GM19240 (cell line): ENCODE results near the gene PLCH2.

Source experiments
- DNase-seq: peaks from one replicate; pipeline ENCODE4 v3.0.0; 2011; ENCODE audit warnings: low spot score; ENCODE audit not compliant: insufficient read length

The PLCH2 gene

DNA sequence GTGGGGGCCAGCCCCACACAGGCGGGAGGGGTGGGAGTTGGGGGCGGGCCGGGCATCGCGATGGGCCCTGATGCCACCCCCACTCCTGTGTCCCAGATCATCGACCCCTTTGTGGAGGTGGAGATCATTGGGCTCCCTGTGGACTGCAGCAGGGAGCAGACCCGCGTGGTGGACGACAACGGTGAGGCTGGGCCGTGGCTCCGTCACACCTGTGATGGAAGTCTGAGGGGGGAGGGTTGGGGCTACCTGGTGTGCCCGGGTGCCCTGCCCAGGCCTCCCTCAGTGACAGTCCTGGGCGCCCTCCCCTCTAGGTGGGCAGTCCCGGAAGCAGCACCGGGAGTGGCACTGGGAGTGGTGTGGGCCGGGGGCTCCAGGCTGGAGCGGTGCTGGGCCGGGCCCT, 22.6 kb downstream of the PLCH2 start:
- DNase-seq = no peak

DNA sequence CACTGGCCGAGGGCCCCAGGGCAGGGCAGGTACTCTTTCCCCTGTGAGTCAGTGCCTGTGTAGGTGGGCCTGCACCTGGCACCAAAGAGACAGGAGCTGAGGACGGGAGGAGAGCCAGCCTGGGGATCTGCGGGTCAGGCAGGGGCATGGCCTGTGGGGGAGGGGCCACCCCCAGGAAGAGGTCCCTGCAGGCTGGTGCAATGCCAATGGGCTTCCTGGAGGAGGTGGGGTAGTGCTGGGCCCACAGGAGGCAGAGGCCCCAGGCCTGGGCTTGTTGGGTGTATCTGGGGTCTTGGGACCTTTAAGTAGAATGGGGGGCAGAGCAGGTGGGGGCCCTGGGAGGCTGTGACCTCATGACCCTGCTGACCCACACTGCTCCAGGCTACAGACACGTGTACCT, 23.2 kb downstream of the PLCH2 start:
- DNase-seq = no peak

DNA sequence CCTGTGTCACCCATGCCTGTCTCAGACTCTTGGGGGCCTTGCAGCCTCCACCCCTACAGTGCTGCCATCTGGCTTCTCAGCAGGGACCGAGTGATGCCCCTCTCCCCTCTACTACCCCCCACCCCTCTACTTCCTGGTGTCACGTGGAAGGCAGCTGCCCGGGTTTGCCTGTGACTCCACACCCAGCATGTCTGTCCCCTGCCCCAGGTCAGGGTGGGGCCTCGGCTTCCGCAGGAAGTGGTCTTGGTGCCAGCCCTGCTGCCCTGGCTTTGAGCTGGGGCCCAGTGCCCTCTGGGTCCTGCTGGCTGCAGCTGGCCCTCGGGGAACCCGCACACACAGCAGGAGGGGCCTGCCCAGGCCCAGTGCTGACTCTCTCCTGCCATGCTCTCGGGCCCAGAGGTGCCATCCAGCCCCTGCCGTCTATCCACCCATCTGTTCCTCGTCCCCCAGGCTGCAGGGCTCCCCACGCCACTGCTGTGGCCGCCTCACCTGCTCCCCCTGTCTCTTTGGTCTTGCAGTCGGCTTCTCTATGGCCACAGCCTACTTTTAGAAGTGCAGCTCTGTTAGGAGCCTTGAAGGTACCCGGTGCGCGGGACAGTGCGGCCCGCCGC, 24.0 kb downstream of the PLCH2 start:
- DNase-seq = no peak

GRCh38 chr1:2501041-2501819, 25.1 kb downstream of the PLCH2 start:
- no peak for DNase-seq

DNA sequence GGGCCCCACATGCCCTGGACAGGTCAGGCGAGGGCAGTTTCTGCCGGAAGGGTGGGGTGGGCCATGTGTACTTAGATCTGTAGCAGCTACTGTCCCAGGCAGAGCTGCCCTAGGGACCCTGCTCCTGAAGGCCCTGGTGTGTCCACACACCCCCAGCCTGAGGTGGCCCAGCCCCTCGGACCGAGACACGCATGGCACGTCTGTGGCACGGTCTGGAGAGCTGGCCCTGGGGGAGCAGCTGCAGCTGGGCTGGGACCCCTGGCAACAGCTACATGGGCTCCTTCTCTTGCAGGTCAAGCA, 25.7 kb downstream of the PLCH2 start:
- DNase-seq = no peak

DNA sequence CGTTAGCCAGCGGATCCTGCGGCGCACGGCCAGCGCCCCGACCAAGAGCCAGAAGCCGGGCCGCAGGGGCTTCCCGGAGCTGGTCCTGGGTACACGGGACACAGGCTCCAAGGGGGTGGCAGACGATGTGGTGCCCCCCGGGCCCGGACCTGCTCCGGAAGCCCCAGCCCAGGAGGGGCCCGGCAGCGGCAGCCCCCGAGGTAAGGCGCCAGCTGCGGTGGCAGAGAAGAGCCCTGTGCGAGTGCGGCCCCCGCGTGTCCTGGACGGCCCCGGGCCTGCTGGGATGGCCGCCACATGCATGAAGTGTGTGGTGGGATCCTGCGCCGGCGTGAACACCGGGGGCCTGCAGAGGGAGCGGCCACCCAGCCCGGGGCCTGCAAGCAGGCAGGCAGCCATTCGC, 26.1 kb downstream of the PLCH2 start:
- no peak for DNase-seq

DNA sequence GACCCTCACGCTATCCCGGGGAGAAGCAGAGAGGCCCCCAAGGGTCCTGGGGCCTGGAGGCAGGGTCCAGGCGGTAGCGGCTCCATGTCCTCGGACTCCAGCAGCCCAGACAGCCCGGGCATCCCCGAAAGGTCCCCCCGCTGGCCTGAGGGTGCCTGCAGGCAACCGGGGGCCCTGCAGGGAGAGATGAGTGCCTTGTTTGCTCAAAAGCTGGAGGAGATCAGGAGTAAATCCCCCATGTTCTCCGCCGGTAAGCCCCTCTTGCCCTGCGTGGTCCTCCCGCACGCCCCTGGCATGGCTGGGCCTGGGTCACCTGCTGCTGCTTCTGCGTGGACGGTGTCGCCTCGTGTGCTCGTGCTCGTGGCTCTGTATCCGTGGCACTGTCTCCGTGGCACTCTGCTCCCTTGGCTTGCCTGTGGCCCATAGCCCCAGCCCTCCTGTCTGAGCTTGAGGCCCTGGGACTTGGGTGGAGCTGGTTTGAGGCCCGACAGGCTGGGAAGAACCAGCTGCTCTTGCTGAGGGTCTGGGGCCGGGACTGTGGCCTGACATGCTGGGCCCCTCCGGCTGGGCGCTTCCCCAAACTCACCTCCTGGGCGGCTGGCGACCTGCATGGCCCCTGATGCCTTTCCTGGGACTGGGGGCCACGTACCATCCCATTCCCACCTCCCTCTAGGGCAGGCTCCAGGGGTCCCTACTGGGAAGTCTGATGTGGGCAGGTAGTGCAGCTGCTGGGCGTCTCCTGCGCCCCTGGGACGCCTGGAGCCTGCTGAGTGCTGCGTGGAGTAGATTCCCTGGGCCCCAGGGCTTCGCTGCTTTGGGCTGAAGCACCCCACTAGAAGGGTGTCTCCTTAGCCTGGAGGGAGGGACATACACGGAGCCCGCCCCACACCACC, 26.8 kb downstream of the PLCH2 start:
- DNase-seq = no peak

- DNase-seq = no peak
These were observed 27.6 kb downstream of the PLCH2 start for GRCh38 chr1:2503554-2504224.

- no peak for DNase-seq
These were observed 28.3 kb downstream of the PLCH2 start for GRCh38 chr1:2504225-2504948.

- DNase-seq = no peak
These were observed 28.8 kb downstream of the PLCH2 start for GRCh38 chr1:2504949-2505272.

DNA sequence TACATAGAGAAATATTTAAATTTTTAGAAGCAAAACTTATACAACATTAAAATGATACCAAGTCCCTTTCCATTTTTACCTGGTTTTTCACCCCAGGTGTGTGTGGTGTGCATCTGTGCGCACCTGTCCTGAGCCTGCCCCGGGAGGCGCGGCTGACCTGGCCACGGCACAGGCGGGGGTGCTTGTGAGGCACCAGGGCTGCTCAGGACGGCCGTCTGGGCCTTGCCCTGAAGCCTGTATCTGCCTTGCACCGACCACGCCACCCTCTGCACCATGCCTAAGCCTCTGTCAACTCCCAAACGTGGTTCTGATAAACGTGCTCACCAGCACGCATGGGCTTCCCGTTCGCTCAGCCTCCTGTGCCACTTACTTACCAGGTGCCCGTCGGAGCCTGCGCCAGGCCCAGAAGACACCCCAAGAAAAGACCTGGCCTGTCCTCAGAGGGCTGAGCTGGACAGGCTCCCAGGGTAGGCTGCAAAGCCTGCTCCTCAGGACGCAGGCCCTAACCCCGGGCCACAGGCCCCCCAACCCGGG, 29.4 kb downstream of the PLCH2 start:
- no peak for DNase-seq

GRCh38 chr1:2506007-2506860, 30.1 kb downstream of the PLCH2 start:
- DNase-seq = no peak

DNA sequence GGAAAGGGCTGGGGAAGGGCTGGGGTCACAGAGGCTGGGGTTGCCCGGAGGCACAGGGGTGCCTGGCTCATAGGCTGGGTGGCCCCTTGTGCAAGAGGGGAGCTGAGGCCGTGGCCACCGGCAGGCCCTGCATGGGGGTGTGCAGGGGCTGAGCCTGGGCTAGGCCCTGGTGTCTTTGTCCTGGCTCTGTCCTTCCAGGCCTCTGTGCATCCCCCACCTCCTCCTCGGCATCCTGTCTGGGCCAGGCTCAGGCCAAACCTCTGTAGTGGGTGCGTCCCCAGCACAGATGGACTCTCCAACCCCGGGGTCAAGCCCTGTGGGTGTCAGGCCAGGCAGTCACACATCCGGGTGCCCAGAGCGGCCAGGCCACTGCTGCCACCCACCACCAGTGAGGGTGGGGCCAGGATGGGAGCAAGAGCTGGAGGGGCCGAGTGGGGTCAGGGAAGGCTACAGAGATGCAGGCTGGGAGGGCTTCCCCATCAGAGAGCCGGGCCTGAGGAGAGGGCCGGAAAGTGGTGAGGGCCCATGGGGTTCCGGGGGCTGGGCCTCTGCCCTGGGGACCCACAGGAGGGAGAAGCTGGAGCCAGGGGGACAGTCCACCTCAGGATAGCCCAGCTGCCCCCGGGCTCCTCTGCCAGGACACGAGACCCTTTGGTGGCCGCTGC, 30.9 kb downstream of the PLCH2 start:
- DNase-seq = no peak

- no peak for DNase-seq
These were observed 31.7 kb downstream of the PLCH2 start for GRCh38 chr1:2507744-2508155.

GRCh38 chr1:2508180-2508579, 32.1 kb downstream of the PLCH2 start:
- no peak for DNase-seq

DNA sequence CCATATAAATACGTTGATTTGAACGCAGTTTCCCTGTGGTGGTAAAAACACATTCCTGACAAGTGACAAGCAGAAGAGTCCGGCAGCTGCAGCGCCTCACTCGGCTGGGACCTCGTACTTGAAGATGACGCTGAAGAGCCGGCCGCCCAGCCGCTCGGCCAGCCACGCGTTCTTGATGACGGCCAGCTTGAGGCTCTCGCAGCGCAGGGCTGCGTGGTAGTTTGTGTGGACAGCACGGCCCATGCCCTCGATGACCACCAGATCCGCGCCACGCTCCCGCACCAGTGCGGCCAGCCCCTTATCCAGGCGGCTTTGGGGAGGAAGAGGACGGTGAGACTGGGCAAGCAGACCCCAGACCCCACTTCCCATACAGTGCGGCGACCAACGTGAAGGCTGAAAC, 32.7 kb downstream of the PLCH2 start:
- DNase-seq = no peak

DNA sequence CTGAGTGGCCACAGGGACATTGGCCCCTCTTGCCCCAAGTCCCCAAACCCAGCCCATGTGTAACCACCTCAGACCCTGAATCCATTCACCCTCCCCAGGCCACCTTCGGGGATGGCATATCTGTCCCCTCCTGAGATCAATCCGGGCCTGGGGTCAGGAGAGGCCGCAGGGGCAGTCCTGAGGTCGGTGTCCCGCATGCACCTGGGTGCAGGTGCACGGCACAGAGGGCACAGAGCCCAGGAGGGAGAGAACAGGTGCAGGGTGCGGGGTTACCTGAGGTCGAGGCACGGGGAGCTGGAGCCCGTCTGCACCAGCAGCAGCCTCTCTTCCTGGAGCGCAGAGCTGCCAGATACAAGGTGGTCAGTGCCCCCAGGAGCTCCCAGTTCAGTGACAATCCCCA, 33.5 kb downstream of the PLCH2 start:
- no peak for DNase-seq

GRCh38 chr1:2510366-2511155, 34.5 kb downstream of the PLCH2 start:
- no peak for DNase-seq
